A549 (cell line): Measurements from ENCODE around the gene TUBA4A. TPM values are rescaled to one million over a fixed set of nuclear protein-coding genes. Genes with fewer than 3 reads are reported as not detected.

Experiments used
- ATAC-seq, 2 experiments: fragments of 200-7000 bp in 1 of 2; fragments of >200 bp in 1 of 2; cut with Nextera tagmentation in 1 of 2; cut with Tn5 transposase in 1 of 2; 3 replicates each; pipeline versions ENCODE4 v1.8.0 to v1.9.1; 2018 to 2020; ENCODE audit warnings: mild to moderate bottlenecking in 1 of 2, moderate library complexity in 1 of 2
- CTCF ChIA-PET: fragments of 300-600 bp; sonication (Branson Sonifier 250); formaldehyde crosslinking; extraction: SDS; loops from one replicate; lab custom pipeline; 2021; ENCODE audit warnings: antibody characterized with exemption, inconsistent platforms; lab: Yijun Ruan, JAX
- POLR2A ChIA-PET: fragments of 350-600 bp; formaldehyde crosslinking; extraction: SDS; loops from one replicate; lab custom pipeline; 2021; ENCODE audit warnings: antibody characterized with exemption, inconsistent platforms; lab: Yijun Ruan, JAX
- DNase-seq, 2 experiments: peaks; one replicate each; pipeline versions ENCODE4 v3.0.0 to v3.0.0-alpha.2; 2011 to 2016; ENCODE audit warnings: low read depth in 1 of 2, low spot score in 1 of 2
- FAIRE-seq: peaks from 2 replicates; lab custom pipeline; 2011; peaks lifted over from hg19 to GRCh38; lab: Jason Lieb, UNC
- H3K27ac ChIP-seq, 2 experiments: fragments of >200 bp; sonication (Bioruptor Twin); formaldehyde crosslinking; 3 replicates each; pipeline ENCODE4 v1.5.1; 2016 to 2017
- H3K4me1 ChIP-seq: fragments of >200 bp; sonication (Bioruptor Twin); formaldehyde crosslinking; 3 replicates; pipeline ENCODE4 v1.6.1; 2016
- H3K4me2 ChIP-seq: fragments of >200 bp; sonication (Bioruptor Twin); formaldehyde crosslinking; 3 replicates; pipeline ENCODE4 v1.6.1; 2016
- H3K4me3 ChIP-seq: fragments of >200 bp; sonication (Bioruptor Twin); formaldehyde crosslinking; 3 replicates; pipeline ENCODE4 v1.5.1; 2016
- H3K9me3 ChIP-seq: fragments of >200 bp; sonication (Bioruptor Twin); formaldehyde crosslinking; 3 replicates; pipeline ENCODE4 v1.6.1; 2016
- EHF ChIP-seq: fragments of 250-450 bp; sonication (Bioruptor Pico); IDR thresholded peaks from 2 replicates; pipeline ENCODE4 v1.5.0; 2020; ENCODE audit warnings: mild to moderate bottlenecking
- EHMT2 ChIP-seq: fragments of 200-600 bp; sonication (generic); IDR thresholded peaks from 2 replicates; pipeline ENCODE4 v1.6.1; 2016; ENCODE audit warnings: antibody characterized with exemption, low read depth, mild to moderate bottlenecking, moderate library complexity
- EP300 ChIP-seq, 2 experiments: fragments of >200 bp; sonication (Bioruptor Twin); formaldehyde crosslinking; IDR thresholded peaks; 2 replicates in 1 of 2; 3 replicates in 1 of 2; pipeline ENCODE4 v1.6.1; 2016 to 2017
- ESRRA ChIP-seq: fragments of 150-350 bp; IDR thresholded peaks from 2 replicates; pipeline ENCODE4 v1.6.1; 2014; ENCODE audit warnings: mild to moderate bottlenecking, low read length, borderline replicate concordance
- FOSB ChIP-seq: fragments of 250-450 bp; sonication (Bioruptor Pico); IDR thresholded peaks from 2 replicates; pipeline ENCODE4 v1.5.0; 2020; ENCODE audit warnings: mild to moderate bottlenecking, moderate library complexity
- FOSL2 ChIP-seq, 2 experiments: fragments of 450-650 bp in 1 of 2; fragments of >200 bp in 1 of 2; sonication (Bioruptor Twin) in 1 of 2; formaldehyde crosslinking; IDR thresholded peaks; 2 replicates each; pipeline versions ENCODE4 v1.5.0 to v1.6.1; 2016 to 2020; ENCODE audit warnings: mild to moderate bottlenecking in 1 of 2, moderate library complexity in 1 of 2
- FOXS1 ChIP-seq: fragments of 250-450 bp; sonication (Bioruptor Pico); IDR thresholded peaks from 2 replicates; pipeline ENCODE4 v1.5.0; 2020; ENCODE audit warnings: mild to moderate bottlenecking, moderate library complexity
- HOXB5 ChIP-seq: fragments of 250-450 bp; sonication (Bioruptor Pico); IDR thresholded peaks from 2 replicates; pipeline ENCODE4 v1.5.0; 2020; ENCODE audit warnings: mild to moderate bottlenecking, moderate library complexity
- JUNB ChIP-seq: fragments of >200 bp; sonication (Bioruptor Twin); formaldehyde crosslinking; IDR thresholded peaks from 2 replicates; pipeline ENCODE4 v1.6.1; 2016
- MYC ChIP-seq: IDR thresholded peaks from 2 replicates; pipeline ENCODE4 v1.6.1; 2012; ENCODE audit warnings: mild to moderate bottlenecking, inconsistent platforms, low read length, improper control_type of control experiment, borderline replicate concordance
- POLR2A ChIP-seq: IDR thresholded peaks from 2 replicates; pipeline ENCODE4 v1.6.1; 2012; ENCODE audit warnings: mild to moderate bottlenecking, low read length
- POLR2AphosphoS2 ChIP-seq: conservative IDR thresholded peaks from 2 replicates; pipeline ENCODE4 v1.6.1; 2012; ENCODE audit warnings: low read length, improper control_type of control experiment, inconsistent platforms
- RNF2 ChIP-seq: fragments of 200-600 bp; sonication (generic); IDR thresholded peaks from 2 replicates; pipeline ENCODE4 v1.6.1; 2016; ENCODE audit warnings: low read depth, mild to moderate bottlenecking, antibody characterized with exemption, moderate library complexity, borderline replicate concordance
- SREBF2 ChIP-seq: fragments of 450-650 bp; IDR thresholded peaks from 2 replicates; pipeline ENCODE4 v1.6.1; 2014; ENCODE audit warnings: mild to moderate bottlenecking, moderate library complexity
- ZNF302 ChIP-seq: fragments of 250-450 bp; sonication (Bioruptor Pico); IDR thresholded peaks from 2 replicates; pipeline ENCODE4 v1.9.0; 2021; ENCODE audit warnings: inconsistent platforms, mild to moderate bottlenecking, moderate library complexity
- WGBS: methylation state at CpG from one replicate; pipeline ENCODE4 v1.1.6; 2017; ENCODE audit errors: missing lambda C conversion rate; 5-methylcytosine and 5-hydroxymethylcytosine counted together
- polyA plus RNA-seq, 4 experiments: library from polyadenylated mRNA; depleted of rRNA in 3 of 4; stranded (reverse); fragments of >200 nt; fragmentation: RNase III in 1 of 4; extraction: RNeasy Plus Mini Kit Qiagen cat#74134 plus additional on column Dnase treatment in 1 of 4; gene quantifications; 2 replicates in 3 of 4; 3 replicates in 1 of 4; pipeline ENCODE4 v1.2.3, GENCODE V29; 2011 to 2017
- TF ChIP-seq, protein P1 (sequence below): fragments of 450-650 bp; IDR thresholded peaks from 2 replicates; pipeline ENCODE4 v1.6.1; 2014; ENCODE audit warnings: antibody characterized with exemption
- TF ChIP-seq, protein P2 (sequence below): IDR thresholded peaks from 2 replicates; pipeline ENCODE4 v1.6.1; 2012
- TF ChIP-seq, protein P3 (sequence below): fragments of 200-600 bp; sonication (generic); IDR thresholded peaks from 2 replicates; pipeline ENCODE4 v1.6.1; 2016; ENCODE audit warnings: antibody characterized with exemption, mild to moderate bottlenecking, moderate library complexity
- TF ChIP-seq, protein P4 (sequence below): fragments of 150-350 bp; IDR thresholded peaks from 2 replicates; pipeline ENCODE4 v1.6.1; 2014; ENCODE audit warnings: low read depth, mild to moderate bottlenecking, low read length
- TF ChIP-seq, protein P5 (sequence below): fragments of >200 bp; sonication (Bioruptor Twin); formaldehyde crosslinking; IDR thresholded peaks from 3 replicates; pipeline ENCODE4 v1.6.1; 2016
- TF ChIP-seq, protein P6 (sequence below): fragments of >200 bp; sonication (Bioruptor Twin); formaldehyde crosslinking; IDR thresholded peaks from 2 replicates; pipeline ENCODE4 v1.6.1; 2016

Gene TUBA4A
- polyA plus RNA-seq, 2 of the 4 experiments (the other 2 are of a cell fraction): 222 to 450 TPM

DNA sequence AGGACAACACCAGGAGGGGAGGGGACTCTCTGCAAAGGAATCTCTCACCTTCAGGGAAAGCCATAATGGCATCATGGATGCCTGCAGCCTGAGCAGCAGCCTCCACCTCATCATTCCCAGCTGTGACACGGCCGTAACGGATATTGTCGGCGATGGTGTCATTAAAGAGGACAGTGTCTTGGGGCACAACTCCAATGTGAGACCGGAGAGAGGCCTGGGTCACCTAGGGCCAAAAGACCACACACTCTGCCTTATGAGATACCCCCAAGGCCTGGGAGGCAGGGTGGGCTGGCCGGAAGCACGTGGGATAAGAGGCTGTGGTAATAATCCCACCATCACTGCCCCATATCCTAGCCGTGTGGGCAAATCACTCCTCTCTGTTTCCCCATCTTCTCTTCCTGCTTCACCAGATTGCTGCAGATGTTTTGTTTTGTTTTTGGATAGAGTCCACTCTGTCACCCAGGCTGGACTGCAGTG lies 42.8 kb downstream of the TUBA4A start:
- peaks cover 21% of the 10 kb centered on the region for H3K4me1 ChIP-seq
- no peak overlapping the region for H3K4me3 ChIP-seq
- WGBS: 97% methylated on average over 6 of the region's 9 CpGs
- ChIA-PET CTCF (interaction anchor here (0.6 to 8.6 kb wide), 10 partner anchors 14 to 88 kb away, joined by 3 to 56 read pairs (median 4); partner anchors contain the start of gene NHEJ1), POLR2A (no interaction called here)
- DNase-seq: no peak
- TF ChIP-seq RNF2 (no peak), POLR2A (no peak), ESRRA (no peak)
- TF ChIP-seq, protein P1, sequence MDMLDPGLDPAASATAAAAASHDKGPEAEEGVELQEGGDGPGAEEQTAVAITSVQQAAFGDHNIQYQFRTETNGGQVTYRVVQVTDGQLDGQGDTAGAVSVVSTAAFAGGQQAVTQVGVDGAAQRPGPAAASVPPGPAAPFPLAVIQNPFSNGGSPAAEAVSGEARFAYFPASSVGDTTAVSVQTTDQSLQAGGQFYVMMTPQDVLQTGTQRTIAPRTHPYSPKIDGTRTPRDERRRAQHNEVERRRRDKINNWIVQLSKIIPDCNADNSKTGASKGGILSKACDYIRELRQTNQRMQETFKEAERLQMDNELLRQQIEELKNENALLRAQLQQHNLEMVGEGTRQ: no peak
- H3K27ac ChIP-seq: no peak overlapping the region
- no peaks in the 10 kb centered on the region for H3K9me3 ChIP-seq
- no peak for FAIRE-seq
- no peak overlapping the region for H3K4me2 ChIP-seq
- no peak for ATAC-seq

DNA sequence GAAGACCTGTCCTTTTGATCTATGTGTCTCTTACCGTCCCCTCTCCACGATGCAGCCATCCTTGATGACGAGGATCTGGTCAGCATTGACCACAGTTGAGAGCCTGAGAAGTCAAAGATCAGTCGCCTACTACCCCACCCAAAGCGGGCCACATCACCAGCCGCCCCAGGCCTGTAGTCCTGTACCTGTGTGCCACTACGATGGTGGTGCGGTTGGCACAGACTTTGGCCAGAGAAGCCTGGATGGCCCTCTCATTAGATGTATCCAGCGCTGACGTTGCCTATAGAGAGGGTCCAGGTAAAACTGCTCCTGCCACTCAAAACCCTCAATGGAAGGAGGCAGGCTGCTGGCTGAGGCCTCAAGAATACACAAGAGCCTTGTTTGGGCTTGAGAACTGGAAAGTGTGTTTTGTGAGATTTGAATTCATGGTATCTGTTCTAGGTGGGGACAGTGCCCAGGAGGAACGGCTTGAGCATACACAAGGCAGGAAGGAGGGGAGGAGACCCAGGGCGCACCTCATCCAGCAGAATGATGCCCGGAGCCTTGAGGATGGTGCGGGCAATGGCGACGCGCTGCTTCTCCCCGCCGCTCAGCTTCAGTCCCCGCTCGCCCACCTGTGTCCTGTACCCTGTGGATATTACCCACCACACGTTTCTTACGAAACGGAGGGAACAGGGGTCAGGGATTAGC lies 43.4 kb downstream of the TUBA4A start:
- ChIA-PET CTCF (interaction anchor here (0.9 to 8.6 kb wide), 5 partner anchors 39 to 208 kb away, joined by 3 to 56 read pairs (median 5); no protein-coding TSS in a partner anchor), POLR2A (no interaction called here)
- 94% methylated on average over 24 of the region's 24 CpGs for WGBS
- FAIRE-seq (no peak), ATAC-seq (no peak), DNase-seq (no peak)
- Histone ChIP-seq H3K4me3 (no peak overlapping the region), H3K27ac (no peak overlapping the region), H3K4me2 (no peak overlapping the region), H3K4me1 (peaks cover 17% of the 10 kb centered on the region), H3K9me3 (no peaks in the 10 kb centered on the region)
- TF ChIP-seq FOXS1 (CRISPR knock-in tag) (no peak), EHF (CRISPR knock-in tag) (no peak), ZNF302 (CRISPR knock-in tag) (no peak), HOXB5 (CRISPR knock-in tag) (no peak), EHMT2 (no peak), FOSL2 (IDR thresholded peaks at IDR 0.05) (no peak), FOSL2 (CRISPR knock-in tag; IDR thresholded peaks at IDR 0.05) (no peak), EP300 (IDR thresholded peaks at IDR 0.05) (no peak), SREBF2 (no peak), MYC (no peak), JUNB (no peak), POLR2AphosphoS2 (no peak), FOSB (CRISPR knock-in tag) (no peak)
- TF ChIP-seq, protein P2, sequence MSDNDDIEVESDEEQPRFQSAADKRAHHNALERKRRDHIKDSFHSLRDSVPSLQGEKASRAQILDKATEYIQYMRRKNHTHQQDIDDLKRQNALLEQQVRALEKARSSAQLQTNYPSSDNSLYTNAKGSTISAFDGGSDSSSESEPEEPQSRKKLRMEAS: no peak
- TF ChIP-seq, protein P3, sequence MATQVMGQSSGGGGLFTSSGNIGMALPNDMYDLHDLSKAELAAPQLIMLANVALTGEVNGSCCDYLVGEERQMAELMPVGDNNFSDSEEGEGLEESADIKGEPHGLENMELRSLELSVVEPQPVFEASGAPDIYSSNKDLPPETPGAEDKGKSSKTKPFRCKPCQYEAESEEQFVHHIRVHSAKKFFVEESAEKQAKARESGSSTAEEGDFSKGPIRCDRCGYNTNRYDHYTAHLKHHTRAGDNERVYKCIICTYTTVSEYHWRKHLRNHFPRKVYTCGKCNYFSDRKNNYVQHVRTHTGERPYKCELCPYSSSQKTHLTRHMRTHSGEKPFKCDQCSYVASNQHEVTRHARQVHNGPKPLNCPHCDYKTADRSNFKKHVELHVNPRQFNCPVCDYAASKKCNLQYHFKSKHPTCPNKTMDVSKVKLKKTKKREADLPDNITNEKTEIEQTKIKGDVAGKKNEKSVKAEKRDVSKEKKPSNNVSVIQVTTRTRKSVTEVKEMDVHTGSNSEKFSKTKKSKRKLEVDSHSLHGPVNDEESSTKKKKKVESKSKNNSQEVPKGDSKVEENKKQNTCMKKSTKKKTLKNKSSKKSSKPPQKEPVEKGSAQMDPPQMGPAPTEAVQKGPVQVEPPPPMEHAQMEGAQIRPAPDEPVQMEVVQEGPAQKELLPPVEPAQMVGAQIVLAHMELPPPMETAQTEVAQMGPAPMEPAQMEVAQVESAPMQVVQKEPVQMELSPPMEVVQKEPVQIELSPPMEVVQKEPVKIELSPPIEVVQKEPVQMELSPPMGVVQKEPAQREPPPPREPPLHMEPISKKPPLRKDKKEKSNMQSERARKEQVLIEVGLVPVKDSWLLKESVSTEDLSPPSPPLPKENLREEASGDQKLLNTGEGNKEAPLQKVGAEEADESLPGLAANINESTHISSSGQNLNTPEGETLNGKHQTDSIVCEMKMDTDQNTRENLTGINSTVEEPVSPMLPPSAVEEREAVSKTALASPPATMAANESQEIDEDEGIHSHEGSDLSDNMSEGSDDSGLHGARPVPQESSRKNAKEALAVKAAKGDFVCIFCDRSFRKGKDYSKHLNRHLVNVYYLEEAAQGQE: no peak
- TF ChIP-seq, protein P4, sequence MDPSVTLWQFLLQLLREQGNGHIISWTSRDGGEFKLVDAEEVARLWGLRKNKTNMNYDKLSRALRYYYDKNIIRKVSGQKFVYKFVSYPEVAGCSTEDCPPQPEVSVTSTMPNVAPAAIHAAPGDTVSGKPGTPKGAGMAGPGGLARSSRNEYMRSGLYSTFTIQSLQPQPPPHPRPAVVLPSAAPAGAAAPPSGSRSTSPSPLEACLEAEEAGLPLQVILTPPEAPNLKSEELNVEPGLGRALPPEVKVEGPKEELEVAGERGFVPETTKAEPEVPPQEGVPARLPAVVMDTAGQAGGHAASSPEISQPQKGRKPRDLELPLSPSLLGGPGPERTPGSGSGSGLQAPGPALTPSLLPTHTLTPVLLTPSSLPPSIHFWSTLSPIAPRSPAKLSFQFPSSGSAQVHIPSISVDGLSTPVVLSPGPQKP: no peak
- TF ChIP-seq, protein P5, sequence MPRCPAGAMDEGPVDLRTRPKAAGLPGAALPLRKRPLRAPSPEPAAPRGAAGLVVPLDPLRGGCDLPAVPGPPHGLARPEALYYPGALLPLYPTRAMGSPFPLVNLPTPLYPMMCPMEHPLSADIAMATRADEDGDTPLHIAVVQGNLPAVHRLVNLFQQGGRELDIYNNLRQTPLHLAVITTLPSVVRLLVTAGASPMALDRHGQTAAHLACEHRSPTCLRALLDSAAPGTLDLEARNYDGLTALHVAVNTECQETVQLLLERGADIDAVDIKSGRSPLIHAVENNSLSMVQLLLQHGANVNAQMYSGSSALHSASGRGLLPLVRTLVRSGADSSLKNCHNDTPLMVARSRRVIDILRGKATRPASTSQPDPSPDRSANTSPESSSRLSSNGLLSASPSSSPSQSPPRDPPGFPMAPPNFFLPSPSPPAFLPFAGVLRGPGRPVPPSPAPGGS: no peak
- TF ChIP-seq, protein P6, sequence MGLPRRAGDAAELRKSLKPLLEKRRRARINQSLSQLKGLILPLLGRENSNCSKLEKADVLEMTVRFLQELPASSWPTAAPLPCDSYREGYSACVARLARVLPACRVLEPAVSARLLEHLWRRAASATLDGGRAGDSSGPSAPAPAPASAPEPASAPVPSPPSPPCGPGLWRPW: no peak
